MG63 (cell line): ENCODE results near the gene TAX1BP1. TPM values are rescaled to one million over a fixed set of nuclear protein-coding genes. Genes with fewer than 3 reads are reported as not detected.

Experiments
- DNase-seq: peaks from one replicate; pipeline ENCODE4 v3.0.0-alpha.2; 2020
- H3K27me3 ChIP-seq: fragments of 250-450 bp; sonication (Bioruptor Pico); 2 replicates; pipeline ENCODE4 v1.5.1; 2020; ENCODE audit warnings: mild to moderate bottlenecking, moderate library complexity
- H3K36me3 ChIP-seq: fragments of 250-450 bp; sonication (Bioruptor Pico); 2 replicates; pipeline ENCODE4 v1.5.1; 2020; ENCODE audit warnings: mild to moderate bottlenecking, moderate library complexity
- H3K4me3 ChIP-seq: fragments of 250-450 bp; sonication (Bioruptor Pico); 2 replicates; pipeline ENCODE4 v1.5.1; 2020; ENCODE audit warnings: mild to moderate bottlenecking, moderate library complexity
- H3K9me3 ChIP-seq: fragments of 250-450 bp; sonication (Bioruptor Pico); 2 replicates; pipeline ENCODE4 v1.5.1; 2020; ENCODE audit warnings: mild to moderate bottlenecking, moderate library complexity
- total RNA-seq: library from RNA; depleted of rRNA; stranded (reverse); fragments of >200 nt; shearing (Covaris generic); gene quantifications from 2 replicates; pipeline ENCODE4 v1.2.3, GENCODE V29; 2014; ENCODE audit warnings: low replicate concordance; rRNA removed

Gene TAX1BP1
- total RNA-seq, 1 experiment from 2014 or later, result 18.6 TPM

GRCh38 chr7:27875061-27875460 lies 135.1 kb downstream of the TAX1BP1 start:
- Histone ChIP-seq H3K4me3 (no peak overlapping the region), H3K27me3 (no peaks in the 10 kb centered on the region), H3K36me3 (no peaks in the 10 kb centered on the region), H3K9me3 (no peaks in the 10 kb centered on the region)
- no peak for DNase-seq

- no peak overlapping the region for H3K4me3 ChIP-seq
- H3K9me3 ChIP-seq, result no peaks in the 10 kb centered on the region
- no peak for DNase-seq
- no peaks in the 10 kb centered on the region for H3K27me3 ChIP-seq
- no peaks in the 10 kb centered on the region for H3K36me3 ChIP-seq
These were observed 135.9 kb downstream of the TAX1BP1 start for GRCh38 chr7:27875832-27876231.

GRCh38 chr7:27876756-27877155 lies 136.8 kb downstream of the TAX1BP1 start:
- no peak for DNase-seq
- Histone ChIP-seq H3K27me3 (no peaks in the 10 kb centered on the region), H3K36me3 (no peaks in the 10 kb centered on the region), H3K9me3 (no peaks in the 10 kb centered on the region), H3K4me3 (no peak overlapping the region)

Other genes starting within 250 kb of the TAX1BP1 start
- gene HIBADH, start 77.3 kb upstream of the TAX1BP1 start, total RNA-seq, result 19.0 and 31.0 TPM in 2 replicates